Measurements from ENCODE around the gene THSD7A. TPM values are rescaled to one million over a fixed set of nuclear protein-coding genes. Genes with fewer than 3 reads are reported as not detected.

THSD7A gene
- polyA plus RNA-seq, 1 experiment = 0.06 TPM

DNA sequence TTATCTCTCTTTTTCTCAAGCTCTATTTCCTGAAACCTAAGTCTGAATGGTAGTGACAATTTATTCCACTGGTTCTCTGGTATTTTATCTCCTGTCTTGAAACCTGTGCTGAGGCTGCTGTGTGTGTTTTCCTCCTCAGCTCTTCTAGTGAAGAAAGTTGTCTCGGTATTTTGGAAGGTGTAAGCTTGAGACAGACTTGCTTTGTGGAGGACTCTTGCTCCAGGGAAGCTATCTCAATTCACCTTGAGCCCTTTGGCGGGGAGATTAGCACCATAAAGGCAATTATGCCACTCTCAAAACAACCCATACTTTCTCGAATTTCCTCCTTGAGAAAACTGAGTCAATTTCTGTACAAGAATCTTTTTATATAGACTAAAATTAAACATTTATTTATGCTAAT lies 141.6 kb downstream of the THSD7A start:
- H3K4me3 ChIP-seq (ENCODE audit: low read depth, low read length) = no peak overlapping the region
- TF ChIP-seq, protein P1, sequence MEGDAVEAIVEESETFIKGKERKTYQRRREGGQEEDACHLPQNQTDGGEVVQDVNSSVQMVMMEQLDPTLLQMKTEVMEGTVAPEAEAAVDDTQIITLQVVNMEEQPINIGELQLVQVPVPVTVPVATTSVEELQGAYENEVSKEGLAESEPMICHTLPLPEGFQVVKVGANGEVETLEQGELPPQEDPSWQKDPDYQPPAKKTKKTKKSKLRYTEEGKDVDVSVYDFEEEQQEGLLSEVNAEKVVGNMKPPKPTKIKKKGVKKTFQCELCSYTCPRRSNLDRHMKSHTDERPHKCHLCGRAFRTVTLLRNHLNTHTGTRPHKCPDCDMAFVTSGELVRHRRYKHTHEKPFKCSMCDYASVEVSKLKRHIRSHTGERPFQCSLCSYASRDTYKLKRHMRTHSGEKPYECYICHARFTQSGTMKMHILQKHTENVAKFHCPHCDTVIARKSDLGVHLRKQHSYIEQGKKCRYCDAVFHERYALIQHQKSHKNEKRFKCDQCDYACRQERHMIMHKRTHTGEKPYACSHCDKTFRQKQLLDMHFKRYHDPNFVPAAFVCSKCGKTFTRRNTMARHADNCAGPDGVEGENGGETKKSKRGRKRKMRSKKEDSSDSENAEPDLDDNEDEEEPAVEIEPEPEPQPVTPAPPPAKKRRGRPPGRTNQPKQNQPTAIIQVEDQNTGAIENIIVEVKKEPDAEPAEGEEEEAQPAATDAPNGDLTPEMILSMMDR (IDR thresholded peaks at IDR 0.05; ENCODE audit: low read depth, low read length) = no peak
- no peak for DNase-seq (ENCODE audit: low read depth, low spot score)
- H3K27me3 ChIP-seq (ENCODE audit: control insufficient read depth, insufficient read depth, low read length) = no peaks in the 10 kb centered on the region
- ChIA-PET CTCF (no interaction called here), POLR2A (no interaction called here)
- no peaks in the 10 kb centered on the region for H3K9me3 ChIP-seq (ENCODE audit: control insufficient read depth, insufficient read depth, low read length)
- H3K27ac ChIP-seq (ENCODE audit: low read depth, low read length) = no peak overlapping the region

DNA sequence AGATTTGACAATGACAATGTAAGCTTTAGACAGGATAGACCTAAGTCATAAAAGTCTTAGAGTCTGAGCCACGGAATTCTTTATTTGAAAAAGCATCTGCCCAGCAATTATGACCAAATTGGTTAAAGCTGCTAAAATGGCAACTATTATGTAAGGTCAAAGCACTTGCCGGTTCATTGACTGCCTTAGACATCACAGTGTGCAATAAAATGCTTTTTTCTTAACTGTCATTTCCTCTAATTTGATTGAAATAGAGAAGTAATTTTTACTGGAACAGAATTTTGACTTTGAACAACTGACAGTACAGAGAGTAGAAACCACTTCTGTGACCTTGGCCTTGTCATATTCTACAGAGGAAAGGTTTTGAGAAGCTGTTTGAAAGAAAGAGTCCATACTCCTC lies 142.9 kb downstream of the THSD7A start:
- no peak for DNase-seq (ENCODE audit: low read depth, low spot score)
- H3K9me3 ChIP-seq (ENCODE audit: control insufficient read depth, insufficient read depth, low read length) = no peaks in the 10 kb centered on the region
- no peak overlapping the region for H3K27ac ChIP-seq (ENCODE audit: low read depth, low read length)
- CTCF ChIA-PET = no interaction called here
- TF ChIP-seq, protein P1 (IDR thresholded peaks at IDR 0.05; ENCODE audit: low read depth, low read length) = no peak
- no peak overlapping the region for H3K4me3 ChIP-seq (ENCODE audit: low read depth, low read length)
- no peaks in the 10 kb centered on the region for H3K27me3 ChIP-seq (ENCODE audit: control insufficient read depth, insufficient read depth, low read length)
- POLR2A ChIA-PET = no interaction called here

DNA sequence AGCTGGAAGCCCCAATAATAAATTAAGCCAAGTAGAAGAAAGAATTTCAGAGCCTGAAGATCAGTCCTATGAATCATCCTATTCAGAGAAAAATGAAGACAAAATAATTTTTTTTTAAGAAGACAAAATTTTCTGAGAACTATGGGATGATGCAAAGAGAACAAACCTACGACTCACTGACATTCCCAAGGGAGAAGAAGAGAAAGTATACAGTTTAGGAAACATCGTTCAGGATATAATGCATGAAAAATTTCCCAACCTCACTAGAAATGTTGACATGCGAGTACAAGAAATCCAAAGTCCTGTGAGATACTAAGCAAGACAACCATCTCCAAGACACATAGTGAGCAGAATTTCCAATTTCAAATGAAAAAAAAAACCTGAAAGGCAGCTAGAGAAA lies 150.5 kb downstream of the THSD7A start:
- H3K4me3 ChIP-seq (ENCODE audit: low read depth, low read length) = no peak overlapping the region
- no peaks in the 10 kb centered on the region for H3K9me3 ChIP-seq (ENCODE audit: control insufficient read depth, insufficient read depth, low read length)
- ChIA-PET POLR2A (no interaction called here), CTCF (no interaction called here)
- DNase-seq (ENCODE audit: low read depth, low spot score) = no peak
- TF ChIP-seq, protein P1 (IDR thresholded peaks at IDR 0.05; ENCODE audit: low read depth, low read length) = no peak
- no peaks in the 10 kb centered on the region for H3K27me3 ChIP-seq (ENCODE audit: control insufficient read depth, insufficient read depth, low read length)
- no peak overlapping the region for H3K27ac ChIP-seq (ENCODE audit: low read depth, low read length)

DNA sequence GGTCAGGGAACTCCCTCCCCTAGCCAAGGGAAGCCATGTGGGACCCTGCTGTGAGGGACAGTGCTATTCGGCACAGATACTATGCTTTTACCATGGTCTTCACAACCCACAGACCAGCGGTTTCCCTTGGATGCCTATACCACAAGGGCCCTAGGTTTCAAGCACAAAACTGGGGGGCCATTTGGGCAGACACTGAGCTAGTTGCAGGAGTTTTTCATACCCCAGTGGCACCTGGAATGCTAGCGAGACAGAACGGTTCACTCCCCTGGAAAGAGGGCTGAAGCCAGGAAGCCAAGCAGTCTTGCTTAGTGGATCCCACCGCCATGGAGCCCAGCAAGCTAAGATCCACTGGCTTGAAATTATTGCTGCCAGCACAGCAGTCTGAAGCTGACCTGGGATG lies 156.8 kb downstream of the THSD7A start:
- TF ChIP-seq, protein P1 (IDR thresholded peaks at IDR 0.05; ENCODE audit: low read depth, low read length) = no peak
- Histone ChIP-seq H3K4me3 (ENCODE audit: low read depth, low read length) (no peak overlapping the region), H3K27ac (ENCODE audit: low read depth, low read length) (no peak overlapping the region), H3K9me3 (ENCODE audit: control insufficient read depth, insufficient read depth, low read length) (no peaks in the 10 kb centered on the region), H3K27me3 (ENCODE audit: control insufficient read depth, insufficient read depth, low read length) (no peaks in the 10 kb centered on the region)
- DNase-seq (ENCODE audit: low read depth, low spot score) = no peak
- POLR2A ChIA-PET = no interaction called here
- CTCF ChIA-PET = no interaction called here

DNA sequence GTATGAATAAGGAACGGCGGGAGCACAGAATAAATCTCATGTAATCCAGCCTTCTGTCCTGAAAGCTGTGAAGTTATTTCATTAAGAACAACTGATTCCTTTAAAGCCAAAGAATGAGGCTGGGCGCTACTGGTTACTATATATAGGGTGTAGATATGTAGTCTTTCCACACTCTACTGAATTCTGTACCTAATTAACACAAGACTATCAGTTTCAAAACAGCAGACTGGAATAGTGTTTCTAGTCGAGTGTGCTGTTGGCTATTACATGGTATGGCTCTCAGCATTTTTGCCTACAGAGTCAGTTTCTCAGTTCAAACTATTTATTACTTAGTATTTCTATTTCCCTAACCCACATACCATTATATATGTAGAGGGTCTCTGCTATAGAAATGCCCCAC lies 163.3 kb downstream of the THSD7A start:
- ChIA-PET CTCF (no interaction called here), POLR2A (no interaction called here)
- Histone ChIP-seq H3K9me3 (ENCODE audit: control insufficient read depth, insufficient read depth, low read length) (no peaks in the 10 kb centered on the region), H3K4me3 (ENCODE audit: low read depth, low read length) (no peak overlapping the region), H3K27me3 (ENCODE audit: control insufficient read depth, insufficient read depth, low read length) (no peaks in the 10 kb centered on the region), H3K27ac (ENCODE audit: low read depth, low read length) (no peak overlapping the region)
- TF ChIP-seq, protein P1 (IDR thresholded peaks at IDR 0.05; ENCODE audit: low read depth, low read length) = no peak
- no peak for DNase-seq (ENCODE audit: low read depth, low spot score)
